Right lung (tissue), 10 donors: Measurements from ENCODE around the gene PRSS3. TPM values are rescaled to one million over a fixed set of nuclear protein-coding genes. Genes with fewer than 3 reads are reported as not detected.
"Not testable (repeated sequence)": the region's sequence is repeated elsewhere in the genome, so short reads cannot be mapped to it uniquely, and the experiment has no call there.

Experiments used
- DNase-seq, 2 donors: peaks; one replicate each; pipeline ENCODE4 v3.0.0-alpha.2; 2013
- long read RNA-seq, 8 donors: transcript quantifications; one replicate each; lab custom pipeline, GENCODE V29; 2026
- polyA plus RNA-seq, 5 donors: library from polyadenylated mRNA; unstranded; fragments of 120-200 nt; gene quantifications; one replicate each; pipeline versions ENCODE4 v1.2.1 to v1.2.3, GENCODE V29; 2013; ENCODE audit warnings: inconsistent platforms in 1 of 5, low replicate concordance in 1 of 5; ENCODE audit not compliant: insufficient read length in 5 of 5, insufficient read depth in 1 of 5

Gene PRSS3
- under 1 TPM in 3 of 5 donors, not detected in 2; 0.29 to 0.83 (median 0.63) TPM for polyA plus RNA-seq
- long read RNA-seq, donor 1, partial matches to known transcripts: 0 of 1 reads
- long read RNA-seq, donor 1, other reads (novel, unspliced or antisense): 0 of 1 reads
- long read RNA-seq, donor 2: 0 reads
- long read RNA-seq, donor 3: 0 reads
- long read RNA-seq, donor 4: 0 reads
- long read RNA-seq, donor 5: 0 reads
- long read RNA-seq, donor 6: 0 reads
- long read RNA-seq, donor 7: 0 reads
- long read RNA-seq, donor 8: 0 reads

DNA sequence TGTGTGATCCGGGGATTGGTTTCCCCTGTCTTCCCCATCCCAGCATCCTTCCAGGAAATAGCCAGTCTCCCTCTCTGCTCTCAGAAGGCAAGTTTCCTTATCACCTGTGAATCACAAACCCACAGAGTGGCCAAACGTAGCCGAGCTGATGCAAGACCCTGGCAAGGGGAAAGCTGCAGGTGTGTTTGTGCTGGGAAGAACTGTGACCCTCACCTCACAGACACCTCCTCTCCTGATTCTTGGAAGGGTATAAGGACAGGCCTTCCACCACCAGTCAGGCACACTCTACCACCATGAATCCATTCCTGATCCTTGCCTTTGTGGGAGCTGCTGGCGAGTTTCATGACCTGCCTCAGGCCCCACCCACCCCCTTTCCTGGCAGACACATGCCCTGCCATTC, at the start of gene PRSS3:
PRSS3 (plus strand) TSS at position 281 of the 400 bp plus-strand sequence; CDS start at position 294, 13 bp downstream.
- no peak for DNase-seq

DNA sequence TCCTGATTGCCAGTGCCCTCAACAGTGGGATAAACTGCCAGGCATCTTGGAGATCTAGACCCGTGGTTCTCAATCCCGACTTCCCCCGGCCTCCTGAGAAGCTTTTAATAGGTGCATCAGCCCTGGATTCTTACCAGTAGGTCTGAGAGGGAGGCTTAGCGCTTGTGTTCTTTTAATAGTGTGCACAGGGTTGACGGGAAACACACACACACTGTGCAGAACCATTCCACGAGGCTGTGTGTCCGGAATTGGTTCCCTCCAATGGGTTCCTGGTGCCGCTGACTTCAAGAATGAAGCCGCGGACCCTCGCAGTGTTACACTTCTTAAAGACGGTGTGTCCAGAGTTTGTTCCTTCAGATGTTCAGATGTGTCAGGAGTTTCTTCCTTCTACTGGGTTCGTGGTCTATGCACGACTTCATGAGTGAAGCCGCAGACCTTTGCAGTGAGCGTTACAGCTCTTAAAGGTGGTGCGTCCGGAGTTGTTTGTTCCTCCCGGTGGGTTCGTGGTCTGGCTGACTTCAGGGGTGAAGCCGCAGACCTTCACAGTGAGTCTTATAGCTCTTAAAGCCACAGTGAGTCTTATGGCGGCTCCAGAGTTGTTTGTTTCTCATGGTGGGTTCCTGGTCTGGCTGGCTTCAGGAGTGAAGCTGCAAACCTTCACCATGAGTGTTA, 46.6 kb upstream of the PRSS3 start:
- no peak for DNase-seq

DNA sequence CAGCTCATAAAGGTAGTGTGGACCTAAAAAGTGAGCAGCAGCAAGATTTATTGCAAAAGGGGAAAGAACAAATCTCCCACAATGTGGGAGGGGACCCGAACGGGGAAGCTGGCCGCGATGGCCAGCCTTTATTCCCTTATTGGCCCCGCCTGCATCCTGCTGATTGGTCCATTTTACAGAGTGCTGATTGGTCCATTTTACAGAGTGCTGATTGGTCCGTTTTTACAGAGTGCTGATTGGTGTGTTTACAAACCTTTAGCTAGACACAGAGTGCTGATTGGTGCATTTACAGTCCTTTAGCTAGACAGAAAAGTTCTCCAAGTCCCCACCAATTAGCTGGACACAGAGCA, 46.1 kb upstream of the PRSS3 start:
- DNase-seq: not testable (repeated sequence)

DNA sequence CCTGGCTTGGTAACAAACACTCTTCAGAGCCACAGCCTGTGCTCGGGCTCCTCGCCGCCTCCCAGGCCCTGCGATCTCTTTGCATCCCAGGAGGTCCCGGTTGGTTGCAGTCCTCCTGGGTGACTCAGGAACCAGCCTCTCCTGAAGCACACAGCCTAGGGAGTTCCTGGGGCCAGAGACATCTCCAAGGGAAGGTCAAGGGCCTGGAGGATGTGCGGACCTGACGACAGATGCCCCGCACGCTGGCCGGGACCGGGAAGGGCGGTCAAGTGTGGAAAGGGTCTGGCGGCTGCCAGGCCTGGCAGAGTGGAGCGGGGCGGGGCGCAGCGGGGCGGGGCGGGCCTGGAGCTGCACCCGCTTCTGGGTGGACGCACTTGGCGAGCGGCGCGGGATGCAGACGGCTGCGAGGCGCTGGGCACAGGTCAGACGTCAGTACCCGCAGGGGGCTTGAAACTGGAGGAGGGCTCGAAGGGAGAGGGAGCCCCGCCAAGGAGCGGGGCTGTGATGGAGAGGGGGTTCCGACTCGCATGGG, 45.0 kb upstream of the PRSS3 start:
- DNase-seq: no peak

DNA sequence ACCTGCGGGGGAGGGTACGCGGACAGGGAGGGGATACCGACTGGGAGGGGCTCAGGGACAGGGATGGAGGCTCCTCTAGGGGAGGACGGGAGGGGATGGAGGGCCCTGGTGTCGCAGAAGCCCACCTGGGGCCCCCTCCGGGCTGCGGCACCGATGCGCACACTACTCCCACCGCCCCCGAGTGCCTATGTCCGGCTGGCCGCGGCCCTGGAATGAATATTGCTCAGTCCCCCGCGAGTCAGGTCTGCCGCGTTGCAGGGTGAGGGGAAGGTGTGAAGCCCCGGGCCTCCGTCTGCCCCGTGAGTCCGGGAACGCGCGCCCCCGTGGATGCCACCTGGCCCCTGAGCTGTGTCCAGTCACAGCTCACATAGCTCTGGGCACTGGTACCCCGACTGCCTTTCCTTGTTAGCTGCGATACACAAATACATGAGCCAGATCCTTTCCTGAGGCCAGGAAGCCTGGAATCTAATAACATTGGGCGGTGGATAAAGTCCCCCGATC, 44.5 kb upstream of the PRSS3 start:
- DNase-seq: no peak

DNA sequence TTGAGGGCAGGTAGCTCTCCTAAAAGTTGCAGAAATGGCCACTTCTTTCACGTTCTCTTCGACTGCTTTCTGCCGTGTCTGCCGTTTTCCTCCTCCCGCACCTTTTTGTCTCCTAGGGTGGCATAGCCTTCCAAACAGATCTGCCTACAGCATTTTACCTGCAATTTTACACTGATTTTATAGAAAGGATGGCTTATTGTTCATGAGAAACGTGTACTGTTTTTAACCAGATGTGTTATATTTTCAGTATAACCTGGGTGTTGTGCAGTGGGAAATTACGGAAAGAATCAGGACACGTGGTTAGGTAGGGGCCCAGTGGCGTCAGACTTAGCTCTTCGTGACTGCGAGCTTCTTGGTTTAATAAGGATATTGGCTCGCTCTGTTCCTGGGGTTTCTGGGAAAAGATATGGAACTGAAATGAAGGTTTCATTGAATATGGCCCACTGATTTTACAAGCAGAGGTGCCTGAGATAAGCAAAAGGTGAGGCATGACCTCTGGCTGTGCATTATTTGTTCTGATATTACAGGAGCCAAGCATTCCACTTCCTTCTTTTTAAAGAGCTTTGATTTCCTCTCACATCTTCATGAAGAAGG, 43.7 kb upstream of the PRSS3 start:
- no peak for DNase-seq

DNA sequence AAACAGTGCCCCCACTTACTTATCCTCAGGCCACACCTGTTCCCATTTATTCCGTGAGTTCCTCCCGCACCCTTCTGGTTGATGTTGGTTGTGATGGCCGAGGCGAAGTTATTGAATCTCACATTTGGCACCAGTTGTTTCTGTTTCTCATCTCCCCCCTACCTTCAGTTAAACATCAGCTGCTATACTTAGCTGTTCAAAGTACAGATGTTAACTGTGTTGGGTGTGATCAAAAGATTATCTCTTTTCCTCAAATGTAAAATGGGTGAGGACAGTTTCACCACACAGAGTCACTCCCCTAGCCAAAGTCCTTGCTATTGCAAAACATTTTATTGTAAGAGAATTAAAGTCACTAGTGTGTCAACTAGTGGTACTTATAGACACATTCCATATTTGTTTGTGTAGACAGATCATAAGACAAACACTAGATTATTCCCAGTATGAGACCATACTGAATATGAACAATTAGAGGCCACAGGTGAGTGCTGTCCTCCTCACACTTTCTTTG, 43.2 kb upstream of the PRSS3 start:
- no peak for DNase-seq

DNA sequence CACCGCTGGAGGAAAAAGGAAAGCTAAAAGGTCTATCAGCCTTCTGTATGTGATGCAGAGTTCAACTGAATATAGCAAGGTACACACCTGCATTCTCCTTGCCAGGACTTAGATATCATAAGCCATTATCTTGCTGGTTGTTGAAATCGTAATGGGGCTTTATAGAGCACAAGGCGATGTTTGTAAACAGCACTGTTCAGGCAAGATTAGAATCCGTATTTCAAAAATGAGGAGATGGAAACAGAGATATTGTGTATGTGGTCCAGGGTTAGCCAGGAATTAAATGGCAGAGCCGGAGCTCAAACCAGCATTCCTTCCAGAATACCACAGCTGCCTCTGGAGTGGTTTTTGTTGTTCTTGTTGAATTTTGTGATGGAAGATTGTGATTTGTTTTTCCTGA, 42.6 kb upstream of the PRSS3 start:
- not testable (repeated sequence) for DNase-seq

DNA sequence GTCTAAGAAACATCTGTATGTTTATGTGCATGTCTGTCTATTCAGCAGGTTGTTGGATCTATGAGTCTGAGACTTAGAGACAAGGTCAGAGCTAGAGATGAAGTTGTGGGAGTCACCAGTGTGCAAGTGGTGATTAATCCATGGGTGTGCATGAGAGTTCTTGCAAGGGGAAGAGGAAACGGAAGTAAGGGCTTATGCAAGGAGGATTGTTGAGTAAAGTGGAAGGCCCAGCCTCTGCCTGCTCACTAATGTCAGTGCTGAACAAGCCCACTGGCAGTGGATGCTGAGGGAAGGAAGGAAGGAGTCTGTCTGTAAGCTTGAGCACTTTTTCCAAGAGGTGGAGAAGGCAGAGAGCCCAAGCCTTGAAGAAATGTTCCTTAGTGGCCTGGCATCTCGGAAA, 35.7 kb upstream of the PRSS3 start:
- DNase-seq: not testable (repeated sequence)

DNA sequence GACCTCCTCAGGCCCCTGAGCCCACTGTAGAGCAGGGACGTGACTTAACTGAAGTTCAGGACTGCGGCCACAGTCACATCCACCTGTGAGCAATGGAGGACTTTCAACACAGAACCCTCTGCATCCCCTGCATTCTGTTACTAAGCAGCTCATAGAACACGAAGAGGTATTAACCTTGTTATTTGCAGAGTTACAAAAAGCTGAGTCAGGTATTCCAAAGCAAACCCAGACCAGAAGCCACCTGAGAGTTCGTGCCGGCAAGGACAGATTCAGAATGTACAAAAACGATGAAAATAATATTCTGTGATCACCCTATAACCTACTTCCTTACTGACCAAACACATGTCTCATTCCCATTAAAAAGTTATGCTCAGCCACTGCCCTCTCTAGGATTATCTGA, 33.0 kb upstream of the PRSS3 start:
- DNase-seq: no peak

DNA sequence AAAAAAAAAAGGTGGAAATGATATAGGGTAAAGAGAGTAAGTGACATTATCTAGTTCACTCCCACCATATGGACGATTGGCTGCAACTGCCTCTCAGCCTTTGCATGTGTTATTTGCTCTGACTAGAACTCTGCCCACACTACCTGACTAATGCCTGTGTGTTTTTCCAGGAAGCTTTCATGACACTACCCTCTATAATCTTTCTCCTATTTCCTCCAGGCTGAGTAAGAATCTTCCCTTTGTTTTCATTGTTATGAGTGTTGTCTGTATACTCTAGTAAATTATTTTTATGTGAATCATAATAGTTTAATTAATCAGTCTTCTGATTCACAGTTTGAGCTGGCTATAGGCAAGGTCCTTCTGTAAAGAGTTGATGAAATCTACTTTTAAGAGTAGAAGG, 31.7 kb upstream of the PRSS3 start:
- not testable (repeated sequence) for DNase-seq

DNA sequence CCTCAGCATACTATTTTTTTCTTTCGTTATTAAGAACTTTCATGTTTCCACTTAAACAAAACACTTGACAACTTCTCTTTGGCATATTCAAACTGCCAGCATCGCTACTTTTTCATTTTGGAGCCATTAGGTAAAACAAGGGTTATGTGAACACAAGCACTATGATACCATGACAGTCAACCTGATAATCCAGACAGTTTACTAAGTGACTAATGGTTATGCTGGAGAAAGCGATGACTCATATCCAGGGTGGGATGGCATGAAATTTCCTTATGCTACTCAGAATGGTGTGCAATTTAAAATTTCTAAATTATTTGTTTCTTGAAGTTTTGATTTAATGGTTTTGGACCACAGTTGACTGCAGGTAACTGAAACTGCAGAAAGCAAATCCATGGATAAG, 29.9 kb upstream of the PRSS3 start:
- DNase-seq: no peak

DNA sequence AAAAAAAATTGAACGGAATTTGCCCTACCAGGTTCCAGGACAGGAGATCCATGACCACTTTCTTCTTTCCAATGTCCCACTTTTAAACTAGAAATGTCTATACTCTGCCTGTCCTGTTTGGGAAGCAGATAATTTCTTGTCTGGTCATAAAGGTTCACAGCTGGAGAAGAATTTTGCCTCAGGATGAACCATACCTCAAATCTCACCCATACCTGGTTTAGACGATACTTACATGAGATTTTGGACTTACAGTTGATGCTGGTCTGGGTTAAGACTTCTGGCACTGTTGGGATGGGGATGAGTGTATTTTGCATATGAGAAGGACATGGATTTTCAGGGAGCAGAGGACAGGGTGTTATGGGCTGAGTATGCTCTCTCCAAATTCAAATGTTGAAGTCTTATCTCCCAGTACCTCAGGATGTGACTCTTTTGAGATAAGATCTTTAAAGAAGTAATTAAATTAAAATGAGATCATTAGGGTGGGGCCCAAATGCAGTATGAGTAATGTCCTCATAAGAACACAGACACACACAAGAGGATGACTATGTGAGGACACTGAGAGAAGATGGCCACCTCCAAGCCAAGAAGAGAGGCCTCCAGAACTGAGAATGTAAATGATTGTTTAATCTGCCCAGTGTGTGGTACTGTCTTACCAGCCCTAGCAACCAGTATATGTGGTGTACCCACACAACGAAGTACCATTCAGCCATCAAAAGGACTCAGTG, 25.0 kb upstream of the PRSS3 start:
- not testable (repeated sequence) for DNase-seq

DNA sequence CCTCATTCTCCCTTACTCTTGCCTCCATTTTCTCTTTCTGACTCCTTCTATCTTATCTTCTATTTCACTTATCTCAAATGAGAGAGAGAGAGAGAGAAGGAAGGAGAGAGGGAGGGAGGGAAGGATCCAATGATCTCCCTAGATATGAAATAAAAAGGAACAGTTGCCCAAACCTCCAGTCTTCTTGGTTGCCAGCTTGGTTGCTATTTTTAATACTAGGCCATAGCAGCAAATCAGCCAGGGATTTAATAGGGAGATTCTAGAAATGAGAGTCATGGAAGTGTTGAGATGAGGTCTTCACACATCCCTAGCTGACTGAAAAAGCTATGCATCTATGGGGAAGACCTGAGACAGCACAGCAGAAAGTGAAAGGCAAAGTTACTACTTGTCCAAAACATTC, 22.2 kb upstream of the PRSS3 start:
- not testable (repeated sequence) for DNase-seq

DNA sequence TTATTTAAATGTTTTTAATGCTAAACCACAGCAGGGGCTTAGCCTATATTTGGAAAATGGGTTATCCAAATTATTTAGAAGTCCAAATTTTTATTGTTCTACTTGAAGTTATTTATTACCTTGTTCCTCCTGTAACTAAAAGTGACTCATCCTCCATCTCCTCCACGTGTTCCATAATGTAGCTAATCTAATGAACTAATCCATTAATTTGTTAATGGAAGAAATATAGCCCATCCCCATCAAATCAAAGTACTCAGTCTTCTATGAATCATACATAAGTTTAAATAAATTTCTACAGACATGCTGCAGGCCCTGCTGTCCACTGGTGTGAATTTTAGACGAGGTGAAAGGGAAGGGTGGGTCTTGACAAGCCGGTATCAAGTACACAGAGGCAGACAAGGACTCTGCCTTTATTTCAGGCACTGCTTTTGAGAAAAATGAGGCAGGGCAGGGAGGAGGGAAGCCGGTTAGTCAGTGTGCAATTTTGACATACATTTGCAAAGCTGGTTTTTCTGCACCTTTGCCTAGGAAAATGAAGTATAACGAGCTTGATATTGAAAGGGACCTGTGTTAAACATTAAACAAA, 21.2 kb upstream of the PRSS3 start:
- not testable (repeated sequence) for DNase-seq

DNA sequence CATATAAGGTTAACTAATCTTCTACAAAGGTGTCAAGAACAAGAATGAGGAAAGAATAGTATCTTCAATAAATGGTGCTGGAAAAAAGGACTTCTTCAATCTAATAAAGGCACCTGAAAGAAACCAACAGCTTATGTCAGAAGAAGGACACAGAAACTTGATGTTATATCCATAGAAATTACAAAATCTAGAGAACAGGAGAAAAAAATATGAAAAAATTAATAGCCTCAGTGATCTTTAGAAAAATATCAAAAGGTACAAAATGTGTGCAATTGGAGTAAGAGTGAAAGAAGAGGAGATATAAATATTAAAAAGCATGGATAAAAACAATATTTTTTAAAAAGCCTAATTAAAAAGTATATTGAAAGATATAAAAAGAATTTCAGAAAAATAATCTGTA, 18.8 kb upstream of the PRSS3 start:
- DNase-seq: no peak

DNA sequence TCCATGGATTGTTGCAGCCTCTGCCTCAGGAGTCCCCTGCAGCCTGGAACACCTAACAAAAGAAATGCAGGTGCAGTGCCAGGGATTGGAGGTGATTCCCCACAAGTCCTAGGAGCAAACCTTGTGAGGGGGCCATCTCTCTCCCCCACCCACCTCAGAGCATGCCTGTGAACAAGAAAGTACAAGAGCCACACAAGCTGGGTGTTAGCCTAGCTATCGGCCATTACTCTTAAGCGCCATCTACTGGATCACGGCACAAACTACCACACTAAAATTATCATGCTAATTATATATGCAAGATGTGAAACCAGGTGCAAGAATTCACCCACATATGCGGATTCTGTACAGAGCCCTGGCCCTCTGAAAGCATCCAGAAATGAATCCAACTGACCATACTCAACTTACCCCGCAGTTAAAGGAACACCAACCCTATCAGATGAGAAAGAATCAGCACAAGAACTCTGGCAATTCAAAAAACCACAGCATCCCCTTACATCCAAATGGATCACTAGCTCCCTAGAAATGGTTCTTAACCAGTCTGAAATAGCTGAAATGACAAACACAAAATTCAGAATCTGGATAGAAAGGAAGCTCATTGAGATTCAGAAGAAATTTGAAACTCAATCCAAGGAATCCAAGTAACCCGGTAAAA, 16.5 kb upstream of the PRSS3 start:
- no peak for DNase-seq

DNA sequence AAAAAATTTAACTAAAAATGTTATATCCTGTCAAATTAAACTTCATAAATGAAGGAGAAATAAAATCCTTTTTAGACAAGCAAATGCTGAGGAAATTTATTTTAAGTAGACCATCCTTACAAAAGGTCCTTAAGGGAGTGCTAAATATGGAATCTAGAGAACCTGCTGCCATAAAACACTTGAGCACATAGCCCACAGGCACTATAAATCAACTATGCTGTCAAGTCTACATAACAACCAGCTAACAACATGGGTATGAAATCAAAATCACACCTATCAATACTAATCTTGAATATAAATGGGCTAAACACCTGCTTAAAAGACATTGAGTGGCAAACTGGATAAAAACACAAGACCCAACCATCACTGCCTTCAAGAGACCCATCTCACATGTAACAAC, 15.1 kb upstream of the PRSS3 start:
- no peak for DNase-seq

DNA sequence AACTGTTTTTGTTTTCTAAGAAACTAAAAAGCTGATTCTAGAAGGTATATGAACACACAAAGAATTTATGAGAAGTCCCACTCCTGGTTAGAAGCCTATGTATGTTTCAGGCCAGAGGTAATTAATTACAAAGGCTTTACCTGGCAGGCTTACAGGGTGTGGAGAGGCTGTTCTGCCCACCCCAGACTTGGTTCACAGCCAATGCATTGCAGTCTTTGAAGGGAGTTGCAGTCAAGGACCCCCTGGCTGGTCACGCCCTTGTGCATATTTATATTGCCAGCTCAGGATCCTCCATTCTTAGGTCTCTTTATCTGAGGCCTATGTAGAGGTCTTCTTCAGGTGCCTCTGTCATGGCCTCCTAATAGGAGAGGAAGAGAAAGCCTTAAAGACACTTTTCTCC, 13.6 kb upstream of the PRSS3 start:
- no peak for DNase-seq

DNA sequence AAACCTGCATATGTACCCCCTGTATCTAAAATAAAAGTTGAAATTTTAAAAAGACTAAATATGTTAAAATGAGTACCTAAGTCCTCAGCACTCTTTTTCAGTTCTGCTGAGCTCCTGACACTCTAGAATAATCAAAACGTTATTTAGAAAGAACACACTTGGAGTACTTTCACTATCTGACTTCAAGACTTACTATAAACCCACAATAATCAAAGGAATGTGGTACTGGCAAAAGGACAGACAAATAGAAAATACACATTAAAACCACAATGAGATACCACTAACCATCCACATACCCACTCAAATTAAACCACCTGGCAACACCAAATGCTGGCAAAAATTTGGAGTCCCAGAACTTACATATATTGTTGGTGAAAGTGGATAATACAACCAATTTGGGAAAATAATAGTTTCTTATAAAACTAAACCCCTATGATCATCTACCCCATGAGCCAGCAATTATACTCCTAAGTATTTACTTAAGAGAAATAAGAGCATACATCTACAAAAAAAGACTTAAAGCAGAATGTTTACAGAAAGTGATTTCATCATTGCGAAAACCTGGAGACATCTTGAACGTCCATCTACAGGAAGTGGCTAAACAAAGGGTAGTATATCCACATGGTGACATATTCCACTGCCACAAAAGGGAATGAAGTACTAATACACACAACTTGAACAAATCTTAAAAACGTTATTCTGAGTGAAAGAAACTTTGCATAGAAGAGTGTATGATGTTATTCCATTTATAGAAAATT, 12.8 kb upstream of the PRSS3 start:
- DNase-seq: no peak
